Activated T-cell treated with anti-CD3 and anti-CD28 coated beads, Interleukin-2, amount 50 U/mL, for 48 hours (primary cell): ENCODE data around the gene SORCS1.

Experiments used
- DNase-seq, 2 experiments: peaks; one replicate each; pipeline ENCODE4 v3.0.0-alpha.2; 2020

SORCS1 gene

GRCh38 chr10:107163881-107164861 lies at the start of gene SORCS1:
TSS of gene SORCS1 (minus strand) at chr10:107164706.
- no peak for DNase-seq

- no peak for DNase-seq
Measured at GRCh38 chr10:107214261-107214660, 49.8 kb upstream of the SORCS1 start.

- no peak for DNase-seq
Measured at GRCh38 chr10:107213861-107214260, 49.4 kb upstream of the SORCS1 start.

GRCh38 chr10:107206833-107207232 lies 42.3 kb upstream of the SORCS1 start:
- no peak for DNase-seq

GRCh38 chr10:107169516-107169915 lies 5.0 kb upstream of the SORCS1 start:
- no peak for DNase-seq

- DNase-seq: no peak
Measured at GRCh38 chr10:107168738-107169137, 4.2 kb upstream of the SORCS1 start.

GRCh38 chr10:107166403-107166802 lies 1.9 kb upstream of the SORCS1 start:
- DNase-seq: no peak

GRCh38 chr10:107164992-107165391 lies 486 bp upstream of the SORCS1 start:
- DNase-seq: no peak

DNA sequence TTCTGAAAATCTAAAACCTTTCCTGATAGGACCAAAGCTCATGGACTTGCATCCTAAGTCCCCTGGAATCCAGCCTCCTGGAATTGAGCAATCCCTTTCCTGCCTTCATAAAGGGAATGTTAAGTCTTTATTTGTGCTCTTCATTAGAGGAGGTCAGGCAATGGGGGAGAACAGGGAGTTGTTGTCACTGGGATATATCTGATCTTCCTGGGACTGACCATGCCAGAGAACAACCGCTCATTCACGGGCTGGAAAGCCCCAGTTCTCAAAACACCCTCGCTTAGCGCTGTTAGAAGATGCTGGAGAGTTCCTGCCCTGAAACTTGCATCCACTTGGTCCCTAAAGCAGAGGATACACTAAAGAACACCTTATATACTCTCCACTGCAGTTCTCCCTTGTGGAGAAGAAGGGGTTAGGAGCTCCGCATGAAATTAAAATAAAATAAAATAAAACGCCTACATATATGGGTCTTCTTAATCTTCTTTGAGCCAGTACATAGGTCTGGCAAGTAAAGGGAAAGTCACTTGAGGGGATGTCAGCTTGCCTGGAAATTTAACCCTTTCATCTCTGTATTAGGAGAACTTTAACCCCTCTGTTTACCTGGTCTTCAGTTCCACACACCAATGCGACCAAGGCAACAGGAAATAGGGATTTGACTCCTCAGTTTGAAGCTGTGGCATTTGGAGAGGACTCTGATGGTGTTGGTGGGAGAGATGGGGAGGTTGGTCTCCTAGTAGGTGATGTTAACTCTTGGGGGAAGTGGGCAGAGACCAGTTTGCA lies 1.2 kb downstream of the SORCS1 start:
- no peak for DNase-seq

GRCh38 chr10:107160866-107161265 lies 3.6 kb downstream of the SORCS1 start:
- no peak for DNase-seq

- no peak for DNase-seq
Measured at GRCh38 chr10:107159871-107160270, 4.6 kb downstream of the SORCS1 start.

DNA sequence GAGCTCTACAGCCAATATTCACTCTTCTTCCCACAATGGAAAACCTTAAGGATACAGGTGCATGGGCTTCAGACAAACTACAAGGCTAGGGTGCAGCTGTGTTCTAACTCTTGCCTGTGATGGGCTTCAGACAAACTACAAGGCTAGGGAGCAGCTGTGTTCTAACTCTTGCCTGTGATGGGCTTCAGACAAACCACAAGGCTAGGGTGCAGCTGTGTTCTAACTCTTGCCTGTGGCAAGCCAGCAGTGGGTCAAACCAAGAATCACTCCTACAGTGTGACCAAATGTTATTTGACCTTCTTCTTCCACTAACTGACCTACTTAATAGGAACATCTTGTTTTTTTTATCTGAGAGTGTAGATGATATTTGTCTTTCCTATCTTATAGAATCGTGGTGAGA lies 7.4 kb downstream of the SORCS1 start:
- DNase-seq: no peak

GRCh38 chr10:107152087-107152486 lies 12.4 kb downstream of the SORCS1 start:
- no peak for DNase-seq

DNA sequence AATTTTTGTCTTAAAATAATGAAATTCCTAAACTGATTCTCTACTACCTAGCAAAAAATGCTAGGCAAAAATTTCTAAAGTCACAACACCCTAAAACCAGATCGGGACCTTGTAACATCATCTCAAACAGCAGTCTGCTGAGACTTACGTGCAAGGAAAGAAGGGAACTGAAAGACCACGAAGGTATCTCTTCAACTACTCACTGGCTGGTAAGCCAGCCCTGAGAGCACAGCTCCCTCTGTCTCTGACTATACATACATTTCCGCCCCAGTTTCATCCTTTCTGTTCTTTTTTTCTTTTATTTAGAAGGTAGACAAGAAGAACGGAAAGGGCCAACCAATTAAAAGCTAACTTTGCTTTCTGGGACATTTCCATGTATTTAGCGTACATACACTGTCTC lies 15.6 kb downstream of the SORCS1 start:
- DNase-seq: no peak

DNA sequence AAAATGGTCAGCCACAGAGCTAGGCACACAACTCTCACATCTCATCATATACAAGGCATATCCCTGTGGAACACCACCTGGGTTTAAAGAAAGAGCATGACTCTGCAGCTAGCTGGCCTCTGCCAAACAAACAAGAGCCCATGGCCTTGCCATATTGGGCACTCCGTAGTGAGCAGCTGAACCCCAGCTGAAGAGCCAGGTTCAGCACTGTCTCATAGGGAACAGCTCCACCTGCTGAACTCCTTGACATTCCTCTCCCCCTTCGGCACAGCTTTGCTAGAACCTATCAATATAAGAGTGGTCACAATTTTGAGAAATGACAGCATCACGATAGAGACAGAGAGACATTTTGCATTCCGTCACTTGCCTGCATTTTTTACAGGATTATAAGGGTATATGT lies 20.0 kb downstream of the SORCS1 start:
- no peak for DNase-seq

- DNase-seq: no peak
Measured at GRCh38 chr10:107141524-107142061, 22.9 kb downstream of the SORCS1 start.

DNA sequence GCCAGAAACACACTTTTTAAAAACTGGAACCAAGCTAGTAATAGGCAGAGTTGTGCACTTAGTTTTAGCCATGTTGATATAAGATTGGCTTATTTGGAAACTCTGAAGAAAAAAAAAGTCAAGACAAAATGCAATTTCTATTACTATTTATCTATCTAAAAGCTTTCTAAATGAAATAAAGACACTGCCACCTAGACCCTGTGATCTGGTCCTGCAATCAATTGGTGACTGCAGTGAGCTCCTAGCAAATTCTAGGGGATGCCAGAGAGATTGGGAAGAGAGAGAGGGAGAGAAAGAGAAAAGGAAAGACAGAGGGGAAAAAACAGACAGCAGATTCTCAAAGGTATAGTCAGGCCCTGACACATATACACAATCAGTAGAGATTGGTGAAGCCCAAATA lies 25.3 kb downstream of the SORCS1 start:
- DNase-seq: no peak

DNA sequence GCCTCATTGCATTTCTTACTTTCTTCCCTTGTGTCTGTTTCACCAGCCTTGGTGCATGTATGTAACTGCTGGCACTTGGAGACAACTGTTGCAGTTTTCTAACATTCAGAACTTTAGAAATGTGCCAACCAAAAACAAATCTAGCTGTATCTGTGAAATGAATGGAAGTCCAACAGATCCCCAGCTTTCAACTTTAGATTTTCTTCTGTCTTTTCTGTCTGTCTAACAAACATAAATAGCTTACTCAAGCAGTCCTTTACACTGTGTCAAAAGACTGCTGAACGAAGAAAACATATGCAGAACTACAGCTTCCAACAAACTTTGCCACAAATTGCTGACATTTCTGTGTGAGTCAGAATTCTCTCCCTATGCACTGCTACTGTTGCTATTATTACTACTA lies 30.9 kb downstream of the SORCS1 start:
- no peak for DNase-seq

DNA sequence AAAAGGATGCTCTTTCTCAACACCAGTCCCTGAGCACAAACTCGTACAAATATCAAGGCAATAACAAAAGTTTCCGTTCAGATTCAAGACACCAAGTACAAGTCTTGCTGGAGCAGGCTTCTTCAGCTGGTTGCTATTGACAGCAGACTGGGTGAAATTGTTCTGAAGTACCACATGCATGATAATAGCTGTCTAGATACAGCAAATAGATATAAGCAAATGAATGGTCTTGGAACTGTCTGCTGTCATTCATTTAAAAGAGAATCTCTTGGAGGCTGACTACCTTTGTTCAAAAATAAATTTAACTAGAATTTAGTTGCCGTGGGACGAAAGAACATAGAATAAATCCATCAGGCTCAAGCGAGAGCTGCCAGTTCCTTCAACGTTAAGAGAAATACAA lies 35.5 kb downstream of the SORCS1 start:
- DNase-seq: no peak

GRCh38 chr10:107126512-107127065 lies 37.9 kb downstream of the SORCS1 start:
- no peak for DNase-seq

DNA sequence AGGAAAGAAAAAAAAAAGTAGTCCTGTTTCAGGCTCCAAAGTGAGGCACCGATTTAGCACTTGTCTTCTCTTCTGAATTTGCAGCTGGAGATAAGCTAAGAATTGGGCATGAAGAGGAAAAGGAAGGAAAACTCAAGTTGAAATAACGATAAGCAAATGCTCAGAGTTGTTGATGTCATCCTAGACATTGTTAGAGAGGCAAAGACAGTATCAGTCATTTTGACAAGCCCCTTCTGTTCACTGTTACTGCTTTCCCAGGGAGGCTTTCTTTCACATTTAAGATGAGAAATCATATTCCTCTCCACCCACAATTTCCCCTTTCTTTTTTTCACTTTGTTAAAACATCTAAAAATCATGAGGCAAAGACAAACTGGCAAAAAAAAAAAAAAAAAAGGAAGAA lies 41.8 kb downstream of the SORCS1 start:
- no peak for DNase-seq

DNA sequence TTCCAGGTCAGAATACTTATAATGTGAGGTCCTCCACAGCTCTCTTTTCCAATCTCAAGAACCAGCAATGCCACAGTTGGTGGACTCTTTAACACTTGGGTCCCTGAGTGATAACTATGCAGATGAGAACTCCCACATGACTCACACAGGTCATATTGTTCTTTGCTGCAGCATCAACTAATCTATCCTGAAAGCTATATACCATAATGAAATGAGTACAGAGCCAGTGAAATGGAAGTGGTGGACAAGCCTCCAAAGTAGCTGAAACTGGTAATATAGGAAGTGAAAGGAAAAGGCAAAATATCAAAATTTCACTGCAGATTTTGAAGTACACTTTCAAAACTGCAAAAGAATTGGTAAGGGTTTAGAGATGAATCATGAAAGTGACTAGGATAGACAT lies 45.6 kb downstream of the SORCS1 start:
- no peak for DNase-seq

DNA sequence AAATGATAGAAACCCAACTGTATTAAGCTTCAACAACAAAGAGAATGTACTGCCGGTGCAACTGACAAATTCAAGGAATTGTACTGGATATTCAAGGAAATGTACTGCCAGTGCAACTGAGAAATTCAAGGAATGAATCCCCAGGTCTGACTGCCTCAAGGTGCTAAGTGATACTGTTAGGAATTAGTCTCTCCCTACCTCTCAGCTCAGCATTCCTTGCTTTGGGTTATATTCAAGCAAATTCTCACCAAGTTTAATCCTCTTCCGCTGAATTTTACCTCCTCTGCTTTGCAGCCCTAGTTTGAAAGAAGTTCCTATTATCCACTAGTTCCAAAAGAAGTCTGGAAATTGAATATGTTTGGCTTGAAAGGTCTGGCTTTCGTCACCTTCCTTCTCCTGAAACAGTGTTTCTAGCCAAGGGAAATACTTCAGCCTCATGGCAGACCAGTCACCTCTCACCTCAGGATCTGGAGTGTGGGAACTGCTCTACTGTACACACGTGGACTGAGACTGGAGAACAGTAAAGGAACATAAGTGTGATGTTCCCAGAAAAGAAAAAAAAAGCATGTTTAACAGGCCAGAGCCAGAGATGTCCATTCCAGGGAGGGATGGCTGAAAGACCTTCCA lies 60.4 kb downstream of the SORCS1 start:
- no peak for DNase-seq
